NB4 (cell line): ENCODE measurements around the gene GFER.
A peak's percentile ranks its signal among the peaks of the same experiment; 100 is the strongest.
"Not testable (repeated sequence)": the region's sequence is repeated elsewhere in the genome, so short reads cannot be mapped to it uniquely, and the experiment has no call there.

Experiments used
- DNase-seq: peaks from one replicate; pipeline ENCODE4 v3.0.0; 2010; ENCODE audit warnings: low read depth
- H3K4me3 ChIP-seq: one replicate; pipeline ENCODE4 v1.5.1; 2011; ENCODE audit warnings: mild to moderate bottlenecking, low read depth, low read length, moderate library complexity
- MAX ChIP-seq: IDR thresholded peaks from 2 replicates; pipeline ENCODE4 v1.6.1; 2011; ENCODE audit warnings: low read depth, low read length
- MYC ChIP-seq: IDR thresholded peaks from 2 replicates; pipeline ENCODE4 v1.6.1; 2011; ENCODE audit warnings: low read depth, low read length
- POLR2A ChIP-seq: IDR thresholded peaks from 2 replicates; pipeline ENCODE4 v1.6.1; 2011; ENCODE audit warnings: mild to moderate bottlenecking; ENCODE audit not compliant: insufficient read length; ENCODE audit errors: extremely low read depth
- TF ChIP-seq, protein P1 (sequence below): IDR thresholded peaks from one replicate; pipeline ENCODE4 v1.5.1; 2012; ENCODE audit warnings: low read depth, low read length

GFER gene

GRCh38 chr16:1960665-1961630, 23.0 kb upstream of the GFER start:
- TF ChIP-seq POLR2A (no peak), MYC (no peak; the same call in 1 of the 2 replicates), MAX (no peak)
- TF ChIP-seq, protein P1, sequence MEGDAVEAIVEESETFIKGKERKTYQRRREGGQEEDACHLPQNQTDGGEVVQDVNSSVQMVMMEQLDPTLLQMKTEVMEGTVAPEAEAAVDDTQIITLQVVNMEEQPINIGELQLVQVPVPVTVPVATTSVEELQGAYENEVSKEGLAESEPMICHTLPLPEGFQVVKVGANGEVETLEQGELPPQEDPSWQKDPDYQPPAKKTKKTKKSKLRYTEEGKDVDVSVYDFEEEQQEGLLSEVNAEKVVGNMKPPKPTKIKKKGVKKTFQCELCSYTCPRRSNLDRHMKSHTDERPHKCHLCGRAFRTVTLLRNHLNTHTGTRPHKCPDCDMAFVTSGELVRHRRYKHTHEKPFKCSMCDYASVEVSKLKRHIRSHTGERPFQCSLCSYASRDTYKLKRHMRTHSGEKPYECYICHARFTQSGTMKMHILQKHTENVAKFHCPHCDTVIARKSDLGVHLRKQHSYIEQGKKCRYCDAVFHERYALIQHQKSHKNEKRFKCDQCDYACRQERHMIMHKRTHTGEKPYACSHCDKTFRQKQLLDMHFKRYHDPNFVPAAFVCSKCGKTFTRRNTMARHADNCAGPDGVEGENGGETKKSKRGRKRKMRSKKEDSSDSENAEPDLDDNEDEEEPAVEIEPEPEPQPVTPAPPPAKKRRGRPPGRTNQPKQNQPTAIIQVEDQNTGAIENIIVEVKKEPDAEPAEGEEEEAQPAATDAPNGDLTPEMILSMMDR: no peak
- peak overlapping the region; percentile 77 for H3K4me3 ChIP-seq
- DNase-seq: peak; percentile 87

DNA sequence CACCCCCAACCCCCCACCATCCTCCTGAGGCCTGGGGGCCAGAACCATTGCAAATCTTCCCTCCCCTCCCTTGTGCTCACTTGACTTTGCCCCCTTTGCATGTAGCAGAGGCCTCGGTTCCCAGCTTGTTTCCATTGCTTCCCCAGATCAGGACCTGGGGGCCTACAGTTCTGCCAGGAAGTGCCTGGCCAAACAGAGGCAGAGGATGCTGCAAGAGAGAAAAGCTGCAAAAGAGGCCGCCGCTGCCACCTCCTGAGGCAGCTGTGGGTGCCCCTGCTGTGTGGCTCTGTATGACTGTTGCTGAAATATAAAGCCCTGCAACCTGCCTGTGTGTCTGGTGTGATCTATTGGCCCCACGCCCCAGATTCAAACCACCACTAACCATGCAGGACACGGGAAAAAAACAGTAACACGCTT, 22.3 kb upstream of the GFER start:
- H3K4me3 ChIP-seq: peak overlapping the region; percentile 97
- TF ChIP-seq, protein P1: no peak
- peak; percentile 17 for TF ChIP-seq POLR2A
- peak; percentile 73 for DNase-seq

DNA sequence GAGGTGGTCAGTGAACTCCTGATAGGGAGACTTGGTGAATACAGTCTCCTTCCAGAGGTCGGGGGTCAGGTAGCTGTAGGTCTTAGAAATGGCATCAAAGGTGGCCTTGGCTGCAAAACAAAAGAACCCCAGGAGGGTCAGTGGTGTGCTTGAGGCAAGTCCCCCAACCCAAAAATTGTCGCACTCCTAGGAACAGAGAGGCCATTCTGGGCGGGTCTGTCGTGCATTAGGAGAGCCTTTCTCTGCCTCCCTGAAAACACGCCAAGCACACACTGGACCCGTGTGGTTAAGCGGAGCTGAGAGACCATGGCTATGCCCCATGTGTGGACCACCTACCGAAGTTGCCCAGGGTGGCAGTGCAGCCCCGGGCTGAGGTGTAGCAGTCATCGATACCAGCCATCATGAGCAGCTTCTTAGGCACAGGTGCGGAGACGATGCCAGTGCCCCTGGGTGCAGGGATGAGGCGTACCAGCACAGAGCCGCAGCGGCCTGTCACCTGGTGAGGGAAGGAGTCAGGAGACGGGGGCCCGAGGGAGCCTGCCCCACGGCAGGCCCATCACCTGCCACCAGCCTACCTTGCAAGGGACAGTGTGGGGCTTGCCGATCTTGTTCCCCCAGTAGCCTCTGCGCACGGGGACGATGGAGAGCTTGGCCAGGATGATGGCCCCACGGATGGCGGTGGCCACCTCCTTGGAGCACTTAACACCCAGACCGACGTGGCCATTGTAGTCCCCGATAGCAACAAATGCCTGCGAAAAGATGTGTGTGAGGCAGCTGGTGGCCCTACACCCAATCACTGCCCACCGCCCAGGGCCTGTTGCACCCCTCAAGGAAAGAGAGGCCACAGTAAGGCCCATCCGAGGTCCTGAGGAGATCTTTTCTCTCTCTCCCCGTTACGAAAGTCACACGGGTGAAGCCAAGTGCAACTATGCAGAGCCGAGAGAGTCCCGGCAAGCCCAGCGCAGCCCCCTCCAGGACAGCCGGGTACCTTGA, 21.5 kb upstream of the GFER start:
- DNase-seq: not testable (repeated sequence)
- H3K4me3 ChIP-seq: peak overlapping the region; percentile 97

DNA sequence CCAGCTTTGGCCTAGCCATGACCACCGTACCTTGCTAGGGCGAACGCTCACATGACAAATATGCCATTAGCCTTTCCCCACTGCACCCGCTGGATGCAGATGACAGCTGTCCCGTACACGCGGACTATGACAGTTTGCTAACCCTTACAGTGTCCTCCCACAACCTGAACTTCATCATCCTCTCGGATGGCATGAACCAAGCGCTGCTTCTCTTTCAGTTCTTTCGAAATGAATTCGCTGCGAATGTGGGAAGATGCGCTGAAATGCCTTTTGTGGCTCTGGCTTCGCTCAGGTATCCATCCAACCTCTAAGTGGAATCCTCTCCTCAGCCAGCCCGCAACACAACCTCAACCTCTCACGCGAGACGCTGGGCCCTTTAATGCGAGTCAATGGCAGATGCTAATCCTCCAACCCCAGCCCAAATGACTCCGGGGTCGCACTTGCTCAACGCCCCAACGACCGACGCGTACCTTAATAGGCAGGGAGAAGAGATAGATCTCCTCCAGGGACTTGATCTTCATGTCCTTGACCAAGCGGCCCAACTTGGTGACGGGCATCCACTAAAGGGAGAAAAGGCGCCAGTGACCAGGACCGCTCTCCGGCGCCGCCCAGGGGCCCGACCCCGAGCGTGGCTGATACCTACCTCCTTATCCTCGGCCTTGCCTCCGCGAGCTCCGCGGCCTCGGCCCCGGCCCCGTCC, 20.0 kb upstream of the GFER start:
- peak overlapping the region; percentile 97 for H3K4me3 ChIP-seq
- DNase-seq: no peak
- no peak for TF ChIP-seq MYC

GRCh38 chr16:1964506-1965395, 19.2 kb upstream of the GFER start, which contains the start of gene RPS2:
TSS of gene RPS2 (minus strand) at chr16:1964826. CDS start at chr16:1964625, 201 bp downstream.
- DNase-seq: peak; percentile 98
- TF ChIP-seq MAX (peak; percentile 88), MYC (peak; percentile 95), POLR2A (peak; percentile 99)
- TF ChIP-seq, protein P1: no peak
- peak within 1 kb of the TSS; percentile 97 for H3K4me3 ChIP-seq

DNA sequence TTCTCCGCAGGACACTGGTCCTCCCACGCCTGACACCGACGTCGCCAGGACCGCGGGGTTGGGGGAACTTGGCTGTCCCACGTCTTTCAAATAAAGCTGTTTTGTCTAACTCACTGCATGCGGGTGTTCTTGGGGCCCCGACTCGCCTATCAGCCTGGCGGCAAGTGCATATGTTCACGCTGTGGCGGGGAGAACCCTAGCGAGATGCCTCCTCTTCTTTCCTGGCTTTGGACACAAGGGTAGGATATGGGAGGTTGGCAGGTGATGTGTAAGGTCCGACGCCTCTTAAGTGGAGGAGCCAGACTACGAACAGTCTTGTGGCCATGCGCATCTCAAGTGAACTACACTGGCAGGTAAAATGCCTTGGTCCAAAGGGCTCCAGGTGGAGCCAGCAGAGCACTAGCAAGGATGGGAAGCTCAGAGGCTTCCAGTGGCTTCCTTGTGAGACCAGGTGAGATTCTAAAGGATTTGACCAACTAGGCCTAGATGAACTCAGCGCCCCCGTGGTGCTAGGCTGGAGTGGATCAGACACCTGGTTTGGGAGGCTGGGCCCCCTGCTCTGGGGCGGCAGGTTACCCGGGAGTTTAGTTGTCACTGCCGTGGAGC, 18.5 kb upstream of the GFER start:
- peak overlapping the region; percentile 97 for H3K4me3 ChIP-seq
- TF ChIP-seq, protein P1: no peak
- TF ChIP-seq MAX (no peak), MYC (no peak), POLR2A (no peak)
- DNase-seq: no peak
